Measurements from ENCODE around the gene EMX1. TPM values are rescaled to one million over a fixed set of nuclear protein-coding genes. Genes with fewer than 3 reads are reported as not detected.

EMX1 gene
- total RNA-seq, 1 donor from 2014 or later, result not detected

- intact Hi-C loops (cut with DNase I), result no loop called here
- H3K27ac ChIP-seq, result no peak overlapping the region
- peaks cover 6 to 32% of the 10 kb centered on the region in 2 donors for H3K4me1 ChIP-seq
- H3K27me3 ChIP-seq, result peaks cover 42% of the 10 kb centered on the region
- no peak for TF ChIP-seq CTCF (IDR thresholded peaks at IDR 0.05)
- no peaks in the 10 kb centered on the region for H3K9me3 ChIP-seq
- H3K36me3 ChIP-seq, result no peaks in the 10 kb centered on the region
- no peak for DNase-seq (ENCODE audit: low spot score in 2 of 2)
- H3K4me3 ChIP-seq, result no peak overlapping the region
Observed at GRCh38 chr2:72914589-72915319, 2.6 kb upstream of the EMX1 start.

GRCh38 chr2:72915320-72915906 is 1.9 kb upstream of the EMX1 start:
- H3K4me1 ChIP-seq, result peaks cover 11 to 39% of the 10 kb centered on the region in 2 donors
- H3K4me3 ChIP-seq, result peak overlapping the region; percentile 54 to 60

GRCh38 chr2:72915907-72916742 is 1.2 kb upstream of the EMX1 start:
- Histone ChIP-seq H3K9me3 (no peaks in the 10 kb centered on the region), H3K4me1 (peaks cover 12 to 39% of the 10 kb centered on the region in 2 donors), H3K27me3 (peaks cover 47% of the 10 kb centered on the region), H3K27ac (no peak overlapping the region), H3K36me3 (no peaks in the 10 kb centered on the region), H3K4me3 (peak overlapping the region; percentile 54 to 60)
- intact Hi-C loops (cut with DNase I), result no loop called here
- TF ChIP-seq CTCF (IDR thresholded peaks at IDR 0.05), result no peak
- DNase-seq (ENCODE audit: low spot score in 2 of 2), result no peak

More at GRCh38 chr2:72915320-72915906, 1.9 kb upstream of the EMX1 start:
- DNase-seq (ENCODE audit: low spot score in 2 of 2), result no peak
- no peak for TF ChIP-seq CTCF (IDR thresholded peaks at IDR 0.05)
- no peaks in the 10 kb centered on the region for H3K36me3 ChIP-seq
- no peak overlapping the region for H3K27ac ChIP-seq
- peaks cover 46% of the 10 kb centered on the region for H3K27me3 ChIP-seq
- no peaks in the 10 kb centered on the region for H3K9me3 ChIP-seq
- intact Hi-C loops (cut with DNase I), result no loop called here

GRCh38 chr2:72916743-72917137 is 579 bp upstream of the EMX1 start:
- intact Hi-C loops (cut with DNase I), result no loop called here
- TF ChIP-seq CTCF (IDR thresholded peaks at IDR 0.05), result no peak
- Histone ChIP-seq H3K27me3 (peaks cover 47% of the 10 kb centered on the region), H3K27ac (no peak overlapping the region), H3K9me3 (no peaks in the 10 kb centered on the region), H3K4me1 (peaks cover 12 to 39% of the 10 kb centered on the region in 2 donors), H3K36me3 (no peaks in the 10 kb centered on the region), H3K4me3 (peak overlapping the region; percentile 54 to 60)
- no peak for DNase-seq (ENCODE audit: low spot score in 2 of 2)

GRCh38 chr2:72917877-72918553 is 696 bp downstream of the EMX1 start:
- Histone ChIP-seq H3K27ac (no peak overlapping the region), H3K4me3 (peak overlapping the region; percentile 54 to 60), H3K4me1 (peaks cover 12 to 39% of the 10 kb centered on the region in 2 donors), H3K36me3 (no peaks in the 10 kb centered on the region), H3K9me3 (no peaks in the 10 kb centered on the region), H3K27me3 (peaks cover 47% of the 10 kb centered on the region)
- no peak for TF ChIP-seq CTCF (IDR thresholded peaks at IDR 0.05)
- intact Hi-C loops (cut with DNase I), result no loop called here
- DNase-seq (ENCODE audit: low spot score in 2 of 2), result no peak

Measured in ascending aorta (tissue), 2 donors.